HCT116 (cell line): ENCODE measurements around the gene CNTNAP2. TPM values are rescaled to one million over a fixed set of nuclear protein-coding genes. Genes with fewer than 3 reads are reported as not detected.

ENCODE experiments used
- ATAC-seq: fragments of 200-7000 bp; cut with Tn5 transposase; 2 replicates; pipeline ENCODE4 v1.9.1; 2020; ENCODE audit warnings: mild to moderate bottlenecking, moderate library complexity
- BruUV-seq: library from RNA; stranded (reverse); fragments of 400-500 nt; replicated peaks from 2 replicates; lab custom pipeline; 2021; lab: Mats Ljungman, UMichigan
- CTCF ChIA-PET: fragments of 300-600 bp; sonication (Branson Sonifier 250); formaldehyde crosslinking; loops from one replicate; lab custom pipeline; 2021; ENCODE audit warnings: antibody characterized with exemption; lab: Charles Lee
- POLR2A ChIA-PET: fragments of 300-600, 350-600 bp; sonication (Branson Sonifier 250); formaldehyde crosslinking; loops from one replicate; lab custom pipeline; 2021; ENCODE audit warnings: antibody characterized with exemption; lab: Charles Lee
- RAD21 ChIA-PET, 2 experiments: fragments of 300-600 bp; sonication (Branson Sonifier 250); formaldehyde crosslinking; loops; one replicate each; lab custom pipeline; 2023; ENCODE audit warnings: low total read pairs in 2 of 2; ENCODE audit not compliant: uncharacterized antibody in 2 of 2, unreplicated experiment in 2 of 2, low non-redundant PET in 1 of 2; lab: Charles Lee
- DNase-seq: peaks from one replicate; pipeline ENCODE4 v3.0.0-alpha.2; 2010; ENCODE audit warnings: low read depth, low spot score
- H2AFZ ChIP-seq: fragments of 200-600 bp; shearing (Covaris generic), sonication (generic); 2 replicates; pipeline ENCODE4 v1.6.1; 2017; ENCODE audit warnings: low read depth, mixed run types, mixed read lengths, antibody characterized with exemption, low read length; ENCODE audit not compliant: poor library complexity, severe bottlenecking
- H3K27ac ChIP-seq: 2 replicates; pipeline ENCODE4 v1.5.1; 2012; ENCODE audit warnings: low read depth, low read length
- H3K27me3 ChIP-seq: fragments of 200-600 bp; sonication (generic); 2 replicates; pipeline ENCODE4 v1.6.1; 2016; ENCODE audit warnings: mixed run types, low read length, mixed read lengths; ENCODE audit not compliant: insufficient read depth
- H3K36me3 ChIP-seq, 2 experiments: fragments of 200-500 bp in 1 of 2; fragments of 200-600 bp in 1 of 2; sonication (Bioruptor generic) in 1 of 2; sonication (generic) in 1 of 2; 2 replicates each; pipeline versions ENCODE4 v1.5.1 to v1.6.1; 2014 to 2016; ENCODE audit warnings: low read length in 2 of 2, inconsistent platforms in 1 of 2, mixed read lengths in 1 of 2, mixed run types in 1 of 2; ENCODE audit not compliant: insufficient read depth in 2 of 2, control insufficient read depth in 1 of 2
- H3K4me1 ChIP-seq, 2 experiments: fragments of 200-600 bp in 1 of 2; sonication (generic) in 1 of 2; 2 replicates each; pipeline versions ENCODE4 v1.5.1 to v1.6.1; 2012 to 2017; ENCODE audit warnings: low read length in 2 of 2, inconsistent platforms in 1 of 2, mild to moderate bottlenecking in 1 of 2, mixed read lengths in 1 of 2, mixed run types in 1 of 2, moderate library complexity in 1 of 2; ENCODE audit not compliant: insufficient read depth in 2 of 2, control insufficient read depth in 1 of 2
- H3K4me2 ChIP-seq: fragments of 200-600 bp; sonication (generic); 2 replicates; pipeline ENCODE4 v1.6.1; 2017; ENCODE audit warnings: mixed run types, low read length, mixed read lengths
- H3K4me3 ChIP-seq, 2 experiments: fragments of 200-600 bp in 1 of 2; sonication (generic) in 1 of 2; replicated peaks in 1 of 2; 2 replicates each; pipeline ENCODE4 v1.5.1; 2011 to 2016; ENCODE audit warnings: low read length in 2 of 2, control low read depth in 1 of 2, low read depth in 1 of 2, mild to moderate bottlenecking in 1 of 2, mixed read lengths in 1 of 2, mixed run types in 1 of 2
- H3K79me2 ChIP-seq: fragments of 200-600 bp; sonication (generic); 2 replicates; pipeline ENCODE4 v1.6.1; 2017; ENCODE audit warnings: mild to moderate bottlenecking, mixed run types, low read length, moderate library complexity, mixed read lengths; ENCODE audit not compliant: insufficient read depth
- H3K9ac ChIP-seq: fragments of 200-600 bp; sonication (generic); 2 replicates; pipeline ENCODE4 v1.6.1; 2016; ENCODE audit warnings: low read length, mixed read lengths
- H3K9me2 ChIP-seq: fragments of 200-600 bp; sonication (generic), shearing (Covaris generic); 2 replicates; pipeline ENCODE4 v1.6.1; 2017; ENCODE audit warnings: mixed run types, mild to moderate bottlenecking, moderate library complexity; ENCODE audit not compliant: insufficient read depth
- H3K9me3 ChIP-seq, 2 experiments: fragments of 200-500 bp in 1 of 2; fragments of 200-600 bp in 1 of 2; sonication (Bioruptor generic) in 1 of 2; sonication (generic) in 1 of 2; 2 replicates each; pipeline ENCODE4 v1.6.1; 2014 to 2017; ENCODE audit warnings: low read length in 2 of 2, mixed read lengths in 2 of 2, inconsistent platforms in 1 of 2, low read depth in 1 of 2, mild to moderate bottlenecking in 1 of 2, mixed run types in 1 of 2, moderate library complexity in 1 of 2; ENCODE audit not compliant: control insufficient read depth in 1 of 2, insufficient read depth in 1 of 2
- H4K20me1 ChIP-seq: fragments of 200-600 bp; sonication (generic), shearing (Covaris generic); 2 replicates; pipeline ENCODE4 v1.6.1; 2017; ENCODE audit warnings: mixed run types, mild to moderate bottlenecking, moderate library complexity; ENCODE audit not compliant: insufficient read depth
- ATF3 ChIP-seq: IDR thresholded peaks from 2 replicates; pipeline ENCODE4 v1.6.1; 2012
- CBX3 ChIP-seq: IDR thresholded peaks from 2 replicates; pipeline ENCODE4 v1.6.1; 2012; ENCODE audit warnings: low read depth
- CEBPB ChIP-seq: IDR thresholded peaks from 2 replicates; pipeline ENCODE4 v1.6.1; 2012; ENCODE audit warnings: low read depth
- CTCF ChIP-seq, 3 experiments: fragments of 200-600 bp in 1 of 3; sonication (generic) in 1 of 3; IDR thresholded peaks in 2 of 3; conservative IDR thresholded peaks in 1 of 3; 2 replicates each; pipeline ENCODE4 v1.5.1; 2012 to 2017; ENCODE audit warnings: low read depth in 2 of 3, low read length in 2 of 3, antibody characterized with exemption in 1 of 3, borderline replicate concordance in 1 of 3, control low read depth in 1 of 3, mild to moderate bottlenecking in 1 of 3, mixed read lengths in 1 of 3, mixed run types in 1 of 3, moderate library complexity in 1 of 3; ENCODE audit not compliant: insufficient read depth in 1 of 3
- EGR1 ChIP-seq: IDR thresholded peaks from 2 replicates; pipeline ENCODE4 v1.6.1; 2012; ENCODE audit warnings: low read depth
- ELF1 ChIP-seq: IDR thresholded peaks from 2 replicates; pipeline ENCODE4 v1.6.1; 2012; ENCODE audit warnings: low read depth, borderline replicate concordance
- EZH2phosphoT487 ChIP-seq: fragments of 200-600 bp; IDR thresholded peaks from 2 replicates; pipeline ENCODE4 v1.6.1; 2018; ENCODE audit warnings: antibody characterized with exemption, borderline replicate concordance
- FOSL1 ChIP-seq: IDR thresholded peaks from 2 replicates; pipeline ENCODE4 v1.6.1; 2012; ENCODE audit warnings: low read depth
- JUND ChIP-seq: IDR thresholded peaks from 2 replicates; pipeline ENCODE4 v1.6.1; 2012
- MAX ChIP-seq: IDR thresholded peaks from 2 replicates; pipeline ENCODE4 v1.6.1; 2012
- POLR2A ChIP-seq: IDR thresholded peaks from 2 replicates; pipeline ENCODE4 v1.7.0; 2011; ENCODE audit warnings: borderline replicate concordance; ENCODE audit not compliant: insufficient read depth, insufficient read length; ENCODE audit errors: extremely low read depth
- POLR2AphosphoS5 ChIP-seq: IDR thresholded peaks from 2 replicates; pipeline ENCODE4 v1.6.1; 2011; ENCODE audit warnings: mild to moderate bottlenecking, low read depth, low read length, moderate library complexity
- RAD21 ChIP-seq: IDR thresholded peaks from 2 replicates; pipeline ENCODE4 v1.6.1; 2012; ENCODE audit warnings: low read depth, mild to moderate bottlenecking
- REST ChIP-seq: IDR thresholded peaks from 2 replicates; pipeline ENCODE4 v1.6.1; 2012; ENCODE audit warnings: low read depth
- SIN3A ChIP-seq: IDR thresholded peaks from 2 replicates; pipeline ENCODE4 v1.6.1; 2012; ENCODE audit warnings: low read depth
- SP1 ChIP-seq: IDR thresholded peaks from 2 replicates; pipeline ENCODE4 v1.6.1; 2012; ENCODE audit warnings: low read depth
- SRF ChIP-seq: IDR thresholded peaks from 2 replicates; pipeline ENCODE4 v1.6.1; 2012; ENCODE audit warnings: low read depth
- TCF7L2 ChIP-seq: IDR thresholded peaks from 2 replicates; pipeline ENCODE4 v1.7.0; 2011; ENCODE audit warnings: borderline replicate concordance, inconsistent platforms; ENCODE audit not compliant: insufficient read depth, insufficient read length; ENCODE audit errors: extremely low read depth
- ZBTB33 ChIP-seq: IDR thresholded peaks from 2 replicates; pipeline ENCODE4 v1.6.1; 2011; ENCODE audit warnings: mild to moderate bottlenecking, low read length, moderate library complexity; ENCODE audit not compliant: insufficient replicate concordance; ENCODE audit errors: extremely low read depth
- ZNF274 ChIP-seq: fragments of 200-500 bp; sonication (Bioruptor generic); IDR thresholded peaks from 2 replicates; pipeline ENCODE4 v1.6.1; 2014; ENCODE audit warnings: mild to moderate bottlenecking, low read depth, low read length, inconsistent platforms
- intact Hi-C: fragments of 100-400 bp; cut with micrococcal nuclease; formaldehyde crosslinking; loops from 2 replicates; pipeline ENCODE4 v1.10.0; 2022
- total RNA-seq: library from RNA; stranded (reverse); gene quantifications from one replicate; pipeline ENCODE4 v1.2.1, GENCODE V29; 2021; ENCODE audit not compliant: unreplicated experiment

The CNTNAP2 gene
- total RNA-seq, 1 experiment from 2014 or later: 0.37 TPM

GRCh38 chr7:148049068-148049467 is 1932.5 kb downstream of the CNTNAP2 start:
- H3K36me3 ChIP-seq: no peaks in the 10 kb centered on the region
- no peak overlapping the region for H3K27ac ChIP-seq
- POLR2A ChIA-PET: no interaction called here
- no peaks in the 10 kb centered on the region for H3K27me3 ChIP-seq
- peaks cover 0 to 8% of the 10 kb centered on the region in 2 experiments; a peak in 1 of 4 replicates for H3K9me3 ChIP-seq
- no peaks in the 10 kb centered on the region for H3K4me1 ChIP-seq
- H3K9ac ChIP-seq: no peak overlapping the region
- intact Hi-C loops: no loop called here
- CTCF ChIA-PET: no interaction called here
- no peaks in the 10 kb centered on the region for H3K79me2 ChIP-seq
- no peak overlapping the region for H2AFZ ChIP-seq
- no peak for TF ChIP-seq SP1
- no peak for TF ChIP-seq EGR1
- no peak for TF ChIP-seq TCF7L2
- TF ChIP-seq CEBPB: no peak
- TF ChIP-seq MAX: no peak
- no peak for TF ChIP-seq POLR2AphosphoS5
- TF ChIP-seq CTCF (IDR thresholded peaks at IDR 0.05 in 2 of 3, conservative IDR thresholded peaks at IDR 0.05 in 1 of 3; ENCODE audit: borderline replicate concordance in 1 of 3, insufficient read depth in 1 of 3, low read depth in 2 of 3, low read length in 2 of 3): no peak
- TF ChIP-seq ZBTB33: no peak
- TF ChIP-seq ATF3: no peak
- no peak for TF ChIP-seq RAD21
- TF ChIP-seq SIN3A: no peak
- TF ChIP-seq SRF: no peak
- TF ChIP-seq FOSL1: no peak
- TF ChIP-seq ELF1: no peak
- TF ChIP-seq JUND: no peak
- no peak for TF ChIP-seq ZNF274
- TF ChIP-seq EZH2phosphoT487: no peak
- TF ChIP-seq POLR2A: no peak
- no peak for TF ChIP-seq REST
- no peak for TF ChIP-seq CBX3
- BruUV-seq: no TSS peak
- RAD21 ChIA-PET: no interaction called here
- H4K20me1 ChIP-seq: no peaks in the 10 kb centered on the region
- DNase-seq (no peak), ATAC-seq (no peak)
- H3K4me3 ChIP-seq: no peak overlapping the region
- no peaks in the 10 kb centered on the region for H3K9me2 ChIP-seq
- no peak overlapping the region for H3K4me2 ChIP-seq
